ENCODE results near the gene SEC24D. TPM values are rescaled to one million over a fixed set of nuclear protein-coding genes. Genes with fewer than 3 reads are reported as not detected.

SEC24D gene
- total and polyA plus RNA-seq, 2 of the 8 experiments (the other 6 are each of a cell fraction or from before 2014, with no cell fraction given), result 28.9 to 91.6 TPM

DNA sequence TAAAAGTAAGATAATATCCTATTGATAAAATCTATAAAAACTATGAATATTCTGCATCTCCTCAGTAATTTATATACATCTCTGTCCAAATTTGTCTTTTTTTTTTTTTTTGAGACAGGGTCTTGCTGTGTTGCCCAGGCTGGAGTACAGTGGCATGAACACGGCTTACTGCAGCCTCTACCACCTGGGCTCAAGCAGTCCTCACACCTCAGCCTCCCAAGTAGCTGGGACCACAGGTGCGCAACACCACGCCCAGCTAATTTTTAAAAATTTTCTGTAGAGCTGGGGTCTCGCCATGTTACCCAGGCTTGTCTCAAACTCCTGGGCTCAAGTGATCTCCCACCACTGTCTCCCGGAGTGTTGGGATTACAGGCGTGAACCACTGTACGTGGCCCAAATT lies 12.3 kb upstream of the SEC24D start:
- ChIA-PET POLR2A (ENCODE audit: partially characterized antibody) (interaction anchor here (1.4 to 3.2 kb wide), 3 partner anchors 11 to 41 kb away, joined by 3 to 24 read pairs (median 4); partner anchors contain the start of genes SEC24D and SYNPO2), CTCF (ENCODE audit: partially characterized antibody) (interaction anchor here (1.5 to 3.7 kb wide), 3 partner anchors 9 to 16 kb away, joined by 3 to 18 read pairs (median 11); partner anchors contain the start of gene SEC24D)
- H2BK15ac ChIP-seq (ENCODE audit: low read length), result no peak overlapping the region
- TF ChIP-seq KDM1A (IDR thresholded peaks at IDR 0.05; ENCODE audit: borderline replicate concordance, low read length) (0 out of 2 replicates have a peak, but pooled peaks have one; percentile 52), SAP30 (IDR thresholded peaks at IDR 0.05; ENCODE audit: insufficient read depth, insufficient replicate concordance, low read length) (no peak), YY1 (IDR thresholded peaks at IDR 0.05; ENCODE audit: low read depth, low read length) (no peak), TCF12 (IDR thresholded peaks at IDR 0.05; ENCODE audit: low read depth, low read length) (no peak), FOSL1 (IDR thresholded peaks at IDR 0.05; ENCODE audit: insufficient read depth, low read depth, low read length) (no peak)
- TF ChIP-seq, protein P1, sequence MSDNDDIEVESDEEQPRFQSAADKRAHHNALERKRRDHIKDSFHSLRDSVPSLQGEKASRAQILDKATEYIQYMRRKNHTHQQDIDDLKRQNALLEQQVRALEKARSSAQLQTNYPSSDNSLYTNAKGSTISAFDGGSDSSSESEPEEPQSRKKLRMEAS (IDR thresholded peaks at IDR 0.05), result no peak
- H2BK120ac ChIP-seq (replicated peaks; ENCODE audit: low read depth, low read length), result peak overlapping the region; percentile 96
- WGBS, 2 experiments (ENCODE audit: extremely low coverage in 1 of 2, insufficient coverage in 1 of 2, insufficient read length in 1 of 2, insufficient replicate concordance in 2 of 2, low coverage in 1 of 2, low lambda C conversion rate in 2 of 2, missing lambda C conversion rate in 1 of 2), result 90% methylated on average over 7 of the region's 7 CpGs; no CpG with 5 or more reads in 1 of the 2 experiments
- H3K79me2 ChIP-seq (ENCODE audit: control insufficient read depth in 1 of 2, insufficient read depth in 2 of 2, low read length in 2 of 2), result peaks cover 0 to 5% of the 10 kb centered on the region in 2 experiments; a peak in 2 of 4 replicates
- FAIRE-seq (no peak), DNase-seq (ENCODE audit: low read depth in 1 of 2, low spot score in 2 of 2) (no peak)
- H2BK12ac ChIP-seq (ENCODE audit: low read depth, low read length), result peak overlapping the region; percentile 85
- no peak overlapping the region for H3K56ac ChIP-seq (replicated peaks; ENCODE audit: insufficient read length, low read depth, low read length)
- peak overlapping the region; percentile 24; the same call in 1 of the 2 replicates for H2BK20ac ChIP-seq (ENCODE audit: low read length)
- H3K9ac ChIP-seq (replicated peaks in 1 of 4; ENCODE audit: extremely low read depth in 1 of 4, low read depth in 3 of 4, low read length in 3 of 4), result no peak overlapping the region
- no peak overlapping the region for H3K4me3 ChIP-seq (ENCODE audit: extremely low read depth in 1 of 4, insufficient read depth in 2 of 4, low read depth in 3 of 4, low read length in 4 of 4)
- peaks cover 0 to 13% (median 6%) of the 10 kb centered on the region in 4 experiments; a peak in 5 of 7 replicates for H3K4me1 ChIP-seq (replicated peaks in 1 of 4; ENCODE audit: control insufficient read depth in 3 of 4, insufficient read depth in 4 of 4, low read length in 3 of 4)
- no peaks in the 10 kb centered on the region for H3K9me3 ChIP-seq (ENCODE audit: insufficient read depth in 2 of 2, low read depth in 1 of 2, low read length in 1 of 2)
- H4K8ac ChIP-seq (ENCODE audit: extremely low read depth, insufficient read depth, low read length), result no peak overlapping the region
- no peak overlapping the region for H2AK5ac ChIP-seq (ENCODE audit: low read depth, low read length)
- H3K79me1 ChIP-seq (ENCODE audit: low read depth, low read length), result no peaks in the 10 kb centered on the region
- no peaks in the 10 kb centered on the region for H4K20me1 ChIP-seq (replicated peaks in 1 of 2; ENCODE audit: control insufficient read depth in 1 of 2, insufficient read depth in 2 of 2, low read length in 2 of 2)
- H3K23ac ChIP-seq (ENCODE audit: insufficient read length), result no peak overlapping the region
- H3K23me2 ChIP-seq (ENCODE audit: low read depth, low read length), result peaks cover 4% of the 10 kb centered on the region; the same call in 1 of the 2 replicates
- no peak overlapping the region for H3K14ac ChIP-seq (ENCODE audit: insufficient read length)
- peak overlapping the region; percentile 97 for H4K91ac ChIP-seq (replicated peaks; ENCODE audit: insufficient read length, low read length)
- H2AFZ ChIP-seq (ENCODE audit: low read length), result no peak overlapping the region
- no peak overlapping the region for H3K4me2 ChIP-seq (ENCODE audit: insufficient read depth in 1 of 2, low read depth in 2 of 2, low read length in 2 of 2)
- H3K36me3 ChIP-seq (ENCODE audit: control insufficient read depth in 2 of 4, insufficient read depth in 4 of 4, low read length in 3 of 4), result no peaks in the 10 kb centered on the region
- H3K27me3 ChIP-seq (replicated peaks in 1 of 4; ENCODE audit: control insufficient read depth in 3 of 4, extremely low read depth in 1 of 4, insufficient read depth in 3 of 4, low read length in 3 of 4), result no peaks in the 10 kb centered on the region
- H4K5ac ChIP-seq (ENCODE audit: insufficient read length, low read depth, low read length), result no peak overlapping the region
- peak overlapping the region; percentile 65; the same call in 1 of the 2 replicates for H3K27ac ChIP-seq (ENCODE audit: low read depth, low read length)
- peak overlapping the region; percentile 96; the same call in 1 of the 2 replicates for H2BK5ac ChIP-seq (ENCODE audit: low read depth, low read length)
- peak overlapping the region; percentile 87 for H3K4ac ChIP-seq (replicated peaks; ENCODE audit: insufficient read length, low read depth, low read length)
- H3K18ac ChIP-seq (ENCODE audit: extremely low read depth, low read length), result 0 out of 2 replicates have a peak overlapping the region, but pooled peaks have one; percentile 44
